ENCODE measurements around the gene IFIH1.
A peak's percentile ranks its signal among the peaks of the same experiment; 100 is the strongest.

IFIH1 gene

GRCh38 chr2:162257425-162257824 lies 61.1 kb downstream of the IFIH1 start:
- no peak for DNase-seq (ENCODE audit: low read depth in 2 of 2)

GRCh38 chr2:162256591-162256991 lies 61.9 kb downstream of the IFIH1 start:
- no peak for DNase-seq (ENCODE audit: low read depth in 2 of 2)

GRCh38 chr2:162254236-162254871 lies 64.1 kb downstream of the IFIH1 start:
- no peak for DNase-seq (ENCODE audit: low read depth in 2 of 2)

GRCh38 chr2:162253435-162253834 lies 65.0 kb downstream of the IFIH1 start:
- DNase-seq (ENCODE audit: low read depth in 2 of 2) = no peak

GRCh38 chr2:162252153-162252552 lies 66.3 kb downstream of the IFIH1 start:
- no peak for DNase-seq (ENCODE audit: low read depth in 2 of 2)

- DNase-seq (ENCODE audit: low read depth in 2 of 2) = no peak
Measured at GRCh38 chr2:162245781-162246180, 72.7 kb downstream of the IFIH1 start.

GRCh38 chr2:162245061-162245460 lies 73.4 kb downstream of the IFIH1 start:
- no peak for DNase-seq (ENCODE audit: low read depth in 2 of 2)

GRCh38 chr2:162244541-162245031 lies 73.9 kb downstream of the IFIH1 start:
- DNase-seq (ENCODE audit: low read depth in 2 of 2) = no peak

GRCh38 chr2:162243715-162244114 lies 74.8 kb downstream of the IFIH1 start:
- no peak for DNase-seq (ENCODE audit: low read depth in 2 of 2)

- no peak for DNase-seq (ENCODE audit: low read depth in 2 of 2)
Measured at GRCh38 chr2:162243294-162243693, 75.2 kb downstream of the IFIH1 start, which contains the start of gene FAP. Gene FAP, minus strand, starts transcription at chr2:162243445. Its CDS starts 118 bp downstream, at chr2:162243327.

GRCh38 chr2:162242586-162243280 lies 75.8 kb downstream of the IFIH1 start:
- DNase-seq (ENCODE audit: low read depth in 2 of 2) = no peak

GRCh38 chr2:162241571-162241970 lies 76.9 kb downstream of the IFIH1 start:
- no peak for DNase-seq (ENCODE audit: low read depth in 2 of 2)

GRCh38 chr2:162234620-162235462 lies 83.6 kb downstream of the IFIH1 start:
- no peak for DNase-seq (ENCODE audit: low read depth in 2 of 2)

GRCh38 chr2:162233197-162233596 lies 85.3 kb downstream of the IFIH1 start:
- DNase-seq (ENCODE audit: low read depth in 2 of 2) = no peak

GRCh38 chr2:162232671-162233070 lies 85.8 kb downstream of the IFIH1 start:
- no peak for DNase-seq (ENCODE audit: low read depth in 2 of 2)

- DNase-seq (ENCODE audit: low read depth in 2 of 2) = no peak
Measured at GRCh38 chr2:162232027-162232426, 86.5 kb downstream of the IFIH1 start.

- DNase-seq (ENCODE audit: low read depth in 2 of 2) = no peak
Measured at GRCh38 chr2:162230761-162231160, 87.7 kb downstream of the IFIH1 start.

- no peak for DNase-seq (ENCODE audit: low read depth in 2 of 2)
Measured at GRCh38 chr2:162226836-162227235, 91.6 kb downstream of the IFIH1 start.

- peak in 1 of 2 donors; percentile 30 for DNase-seq (ENCODE audit: low read depth in 2 of 2)
Measured at GRCh38 chr2:162221064-162221463, 97.4 kb downstream of the IFIH1 start.

- no peak for DNase-seq (ENCODE audit: low read depth in 2 of 2)
Measured at GRCh38 chr2:162220368-162220767, 98.1 kb downstream of the IFIH1 start.

- DNase-seq (ENCODE audit: low read depth in 2 of 2) = no peak
Measured at GRCh38 chr2:162219426-162219825, 99.1 kb downstream of the IFIH1 start.

- no peak for DNase-seq (ENCODE audit: low read depth in 2 of 2)
Measured at GRCh38 chr2:162217598-162217997, 100.9 kb downstream of the IFIH1 start.

Data from stimulated activated CD4-positive, alpha-beta T cell treated with anti-CD3 and anti-CD28 coated beads, Interleukin-1b, Interleukin-23, amount 100 ng/mL, for 1 hour (primary cell).